Panc1 (cell line): Measurements from ENCODE around the gene CYB5R4. TPM values are rescaled to one million over a fixed set of nuclear protein-coding genes. Genes with fewer than 3 reads are reported as not detected.
"Not testable (repeated sequence)": the region's sequence is repeated elsewhere in the genome, so short reads cannot be mapped to it uniquely, and the experiment has no call there.

Experiments
- ATAC-seq: fragments of 200-7000 bp; cut with Tn5 transposase; 2 replicates; pipeline ENCODE4 v1.9.1; 2020; ENCODE audit warnings: mild to moderate bottlenecking, moderate library complexity
- BruUV-seq: library from RNA; stranded (reverse); fragments of 400-500 nt; replicated peaks from 2 replicates; lab custom pipeline; 2021; lab: Mats Ljungman, UMichigan
- CTCF ChIA-PET: fragments of 300-600 bp; sonication (Branson Sonifier 250); formaldehyde crosslinking; loops from one replicate; lab custom pipeline; 2022; ENCODE audit warnings: antibody characterized with exemption; lab: Charles Lee
- POLR2A ChIA-PET: fragments of 300-600 bp; sonication (Branson Sonifier 250); formaldehyde crosslinking; loops from one replicate; lab custom pipeline; 2022; ENCODE audit warnings: antibody characterized with exemption; lab: Charles Lee
- DNase-seq: peaks from one replicate; pipeline ENCODE4 v3.0.0-alpha.2; 2010; ENCODE audit warnings: low read depth, low spot score
- H3K27ac ChIP-seq: 2 replicates; pipeline ENCODE4 v1.5.1; 2011; ENCODE audit warnings: mild to moderate bottlenecking, low read length, inconsistent platforms
- H3K27me3 ChIP-seq: fragments of 200-500 bp; sonication (Bioruptor generic); 2 replicates; pipeline ENCODE4 v1.6.0; 2014; ENCODE audit warnings: low read length, inconsistent platforms; ENCODE audit not compliant: control insufficient read depth, insufficient read depth
- H3K36me3 ChIP-seq: fragments of 200-500 bp; sonication (Bioruptor generic); 2 replicates; pipeline ENCODE4 v1.5.1; 2014; ENCODE audit warnings: inconsistent platforms, mild to moderate bottlenecking, low read length, moderate library complexity; ENCODE audit not compliant: control insufficient read depth, insufficient read depth
- H3K4me1 ChIP-seq: 2 replicates; pipeline ENCODE4 v1.5.1; 2011; ENCODE audit warnings: inconsistent platforms, mild to moderate bottlenecking, low read length, moderate library complexity; ENCODE audit not compliant: control insufficient read depth, insufficient read depth
- H3K4me3 ChIP-seq, 2 experiments: 2 replicates each; pipeline ENCODE4 v1.5.1; 2011 to 2012; ENCODE audit warnings: low read depth in 2 of 2, low read length in 2 of 2, mild to moderate bottlenecking in 2 of 2, inconsistent platforms in 1 of 2, moderate library complexity in 1 of 2
- H3K9me3 ChIP-seq: fragments of 200-500 bp; sonication (Bioruptor generic); 2 replicates; pipeline ENCODE4 v1.5.1; 2014; ENCODE audit warnings: low read depth, mild to moderate bottlenecking, inconsistent platforms, low read length, moderate library complexity; ENCODE audit not compliant: control insufficient read depth, insufficient read depth
- POLR2AphosphoS5 ChIP-seq: IDR thresholded peaks from 2 replicates; pipeline ENCODE4 v1.6.1; 2012; ENCODE audit warnings: mild to moderate bottlenecking, low read depth, low read length, moderate library complexity
- SIN3A ChIP-seq: IDR thresholded peaks from 2 replicates; pipeline ENCODE4 v1.6.1; 2012; ENCODE audit warnings: low read depth, mild to moderate bottlenecking, low read length, moderate library complexity, borderline replicate concordance; ENCODE audit not compliant: insufficient read depth
- TCF7L2 ChIP-seq: IDR thresholded peaks from 2 replicates; pipeline ENCODE4 v1.6.1; 2011; ENCODE audit warnings: mild to moderate bottlenecking, low read depth, low read length, inconsistent platforms
- in situ Hi-C: cut with HindIII; loops from 2 replicates; pipeline ENCODE4 v1.10.0; 2016; ENCODE audit warnings: low sequenced_read_pairs, low pct_unique_long_range_greater_than_20kb
- intact Hi-C: fragments of 100-400 bp; cut with micrococcal nuclease; formaldehyde crosslinking; loops from one replicate; pipeline ENCODE4 v1.10.0; 2022; ENCODE audit not compliant: unreplicated experiment
- total RNA-seq: library from RNA; stranded (reverse); gene quantifications from one replicate; pipeline ENCODE4 v1.2.1, GENCODE V29; 2021; ENCODE audit not compliant: unreplicated experiment
- TF ChIP-seq, protein P1 (sequence below), 2 experiments: IDR thresholded peaks; 2 replicates each; pipeline ENCODE4 v1.6.1; 2011 to 2012; ENCODE audit warnings: low read depth in 2 of 2, control low read depth in 1 of 2, low read length in 1 of 2, mild to moderate bottlenecking in 1 of 2, moderate library complexity in 1 of 2; ENCODE audit not compliant: insufficient read depth in 1 of 2
- TF ChIP-seq, protein P2 (sequence below): fragments of 450-650 bp; IDR thresholded peaks from 2 replicates; pipeline ENCODE4 v1.5.1; 2017; ENCODE audit warnings: mild to moderate bottlenecking

The CYB5R4 gene
- total RNA-seq, 1 experiment from 2014 or later = 31.7 TPM

DNA sequence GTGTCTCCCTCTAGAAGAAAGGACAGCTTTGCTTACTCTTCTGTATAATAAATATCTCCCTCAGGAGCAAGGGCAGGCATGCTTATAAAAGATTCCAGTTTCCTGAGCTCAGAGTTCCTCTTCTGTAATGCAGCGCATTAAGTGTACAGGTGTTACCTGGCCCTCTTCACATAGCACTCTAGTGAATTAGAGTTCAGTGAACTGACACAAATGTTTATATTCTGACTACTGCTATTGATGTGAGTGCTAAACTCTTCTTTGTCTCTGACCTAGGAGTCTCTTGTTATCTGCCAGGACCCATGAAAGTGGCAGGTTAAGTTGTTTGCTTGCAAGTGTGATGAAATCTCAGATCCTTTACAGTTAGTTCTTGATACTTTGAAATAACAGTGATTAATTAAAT, 33.5 kb downstream of the CYB5R4 start:
- H3K27me3 ChIP-seq = no peaks in the 10 kb centered on the region
- TF ChIP-seq TCF7L2 (no peak), SIN3A (no peak), POLR2AphosphoS5 (no peak)
- TF ChIP-seq, protein P1, sequence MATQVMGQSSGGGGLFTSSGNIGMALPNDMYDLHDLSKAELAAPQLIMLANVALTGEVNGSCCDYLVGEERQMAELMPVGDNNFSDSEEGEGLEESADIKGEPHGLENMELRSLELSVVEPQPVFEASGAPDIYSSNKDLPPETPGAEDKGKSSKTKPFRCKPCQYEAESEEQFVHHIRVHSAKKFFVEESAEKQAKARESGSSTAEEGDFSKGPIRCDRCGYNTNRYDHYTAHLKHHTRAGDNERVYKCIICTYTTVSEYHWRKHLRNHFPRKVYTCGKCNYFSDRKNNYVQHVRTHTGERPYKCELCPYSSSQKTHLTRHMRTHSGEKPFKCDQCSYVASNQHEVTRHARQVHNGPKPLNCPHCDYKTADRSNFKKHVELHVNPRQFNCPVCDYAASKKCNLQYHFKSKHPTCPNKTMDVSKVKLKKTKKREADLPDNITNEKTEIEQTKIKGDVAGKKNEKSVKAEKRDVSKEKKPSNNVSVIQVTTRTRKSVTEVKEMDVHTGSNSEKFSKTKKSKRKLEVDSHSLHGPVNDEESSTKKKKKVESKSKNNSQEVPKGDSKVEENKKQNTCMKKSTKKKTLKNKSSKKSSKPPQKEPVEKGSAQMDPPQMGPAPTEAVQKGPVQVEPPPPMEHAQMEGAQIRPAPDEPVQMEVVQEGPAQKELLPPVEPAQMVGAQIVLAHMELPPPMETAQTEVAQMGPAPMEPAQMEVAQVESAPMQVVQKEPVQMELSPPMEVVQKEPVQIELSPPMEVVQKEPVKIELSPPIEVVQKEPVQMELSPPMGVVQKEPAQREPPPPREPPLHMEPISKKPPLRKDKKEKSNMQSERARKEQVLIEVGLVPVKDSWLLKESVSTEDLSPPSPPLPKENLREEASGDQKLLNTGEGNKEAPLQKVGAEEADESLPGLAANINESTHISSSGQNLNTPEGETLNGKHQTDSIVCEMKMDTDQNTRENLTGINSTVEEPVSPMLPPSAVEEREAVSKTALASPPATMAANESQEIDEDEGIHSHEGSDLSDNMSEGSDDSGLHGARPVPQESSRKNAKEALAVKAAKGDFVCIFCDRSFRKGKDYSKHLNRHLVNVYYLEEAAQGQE (IDR thresholded peaks at IDR 0.05; ENCODE audit: insufficient read depth in 1 of 2, low read depth in 2 of 2, low read length in 1 of 2) = no peak
- TF ChIP-seq, protein P2, sequence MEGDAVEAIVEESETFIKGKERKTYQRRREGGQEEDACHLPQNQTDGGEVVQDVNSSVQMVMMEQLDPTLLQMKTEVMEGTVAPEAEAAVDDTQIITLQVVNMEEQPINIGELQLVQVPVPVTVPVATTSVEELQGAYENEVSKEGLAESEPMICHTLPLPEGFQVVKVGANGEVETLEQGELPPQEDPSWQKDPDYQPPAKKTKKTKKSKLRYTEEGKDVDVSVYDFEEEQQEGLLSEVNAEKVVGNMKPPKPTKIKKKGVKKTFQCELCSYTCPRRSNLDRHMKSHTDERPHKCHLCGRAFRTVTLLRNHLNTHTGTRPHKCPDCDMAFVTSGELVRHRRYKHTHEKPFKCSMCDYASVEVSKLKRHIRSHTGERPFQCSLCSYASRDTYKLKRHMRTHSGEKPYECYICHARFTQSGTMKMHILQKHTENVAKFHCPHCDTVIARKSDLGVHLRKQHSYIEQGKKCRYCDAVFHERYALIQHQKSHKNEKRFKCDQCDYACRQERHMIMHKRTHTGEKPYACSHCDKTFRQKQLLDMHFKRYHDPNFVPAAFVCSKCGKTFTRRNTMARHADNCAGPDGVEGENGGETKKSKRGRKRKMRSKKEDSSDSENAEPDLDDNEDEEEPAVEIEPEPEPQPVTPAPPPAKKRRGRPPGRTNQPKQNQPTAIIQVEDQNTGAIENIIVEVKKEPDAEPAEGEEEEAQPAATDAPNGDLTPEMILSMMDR = no peak
- BruUV-seq = no TSS peak
- H3K36me3 ChIP-seq = no peaks in the 10 kb centered on the region
- no peak overlapping the region for H3K4me3 ChIP-seq
- ATAC-seq = no peak
- ChIA-PET POLR2A (no interaction called here), CTCF (no interaction called here)
- no peaks in the 10 kb centered on the region; the same call in 1 of the 2 replicates for H3K4me1 ChIP-seq
- DNase-seq = no peak
- intact Hi-C loops = no loop called here
- H3K9me3 ChIP-seq = no peaks in the 10 kb centered on the region
- no peak overlapping the region for H3K27ac ChIP-seq
- in situ Hi-C loops = no loop called here

DNA sequence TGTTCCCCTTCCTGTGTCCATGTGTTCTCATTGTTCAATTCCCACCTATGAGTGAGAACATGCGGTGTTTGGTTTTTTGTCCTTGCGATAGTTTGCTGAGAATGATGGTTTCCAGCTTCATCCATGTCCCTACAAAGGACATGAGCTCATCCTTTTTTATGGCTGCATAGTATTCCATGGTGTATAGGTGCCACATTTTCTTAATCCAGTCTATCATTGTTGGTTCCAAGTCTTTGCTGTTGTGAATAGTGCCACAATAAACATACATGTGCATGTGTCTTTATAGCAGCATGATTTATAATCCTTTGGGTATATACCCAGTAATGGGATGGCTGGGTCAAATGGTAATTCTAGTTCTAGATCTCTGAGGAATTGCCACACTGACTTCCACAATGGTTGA, 37.6 kb downstream of the CYB5R4 start:
- CTCF ChIA-PET = not testable (repeated sequence)

DNA sequence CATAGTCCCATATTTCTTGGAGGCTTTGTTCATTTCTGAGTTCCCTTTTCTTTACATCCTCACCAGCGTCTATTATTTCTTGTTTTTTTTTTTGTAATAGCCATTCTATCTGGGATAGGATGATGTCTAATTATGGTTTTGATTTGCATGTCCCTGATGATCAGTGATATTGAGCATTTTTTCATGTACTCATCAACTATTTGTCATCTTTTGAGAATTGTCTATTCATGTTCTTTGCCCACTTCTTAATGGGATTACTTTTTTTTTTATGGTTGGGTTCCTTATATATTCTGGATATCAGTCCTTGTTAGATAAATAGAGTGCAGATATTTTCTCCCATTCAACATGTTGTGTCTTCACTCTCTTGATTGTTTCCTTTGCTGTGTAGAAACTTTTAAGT, 42.1 kb downstream of the CYB5R4 start:
- in situ Hi-C loops (no loop called here), intact Hi-C loops (no loop called here)
- Histone ChIP-seq H3K9me3 (peaks cover 13% of the 10 kb centered on the region; the same call in 1 of the 2 replicates), H3K27me3 (no peaks in the 10 kb centered on the region), H3K27ac (no peak overlapping the region), H3K36me3 (no peaks in the 10 kb centered on the region), H3K4me3 (no peak overlapping the region), H3K4me1 (no peaks in the 10 kb centered on the region)
- ChIA-PET CTCF (no interaction called here), POLR2A (no interaction called here)
- DNase-seq = no peak
- no peak for ATAC-seq
- BruUV-seq = no TSS peak
- no peak for TF ChIP-seq POLR2AphosphoS5
- no peak for TF ChIP-seq TCF7L2
- TF ChIP-seq, protein P1 (IDR thresholded peaks at IDR 0.05; ENCODE audit: insufficient read depth in 1 of 2, low read depth in 2 of 2, low read length in 1 of 2) = no peak
- no peak for TF ChIP-seq SIN3A
- TF ChIP-seq, protein P2 = no peak

More for the DNA sequence above, 37.6 kb downstream of the CYB5R4 start:
- H3K4me1 ChIP-seq, H3K27me3 ChIP-seq, DNase-seq, ATAC-seq, BruUV-seq, H3K4me3 ChIP-seq, POLR2A ChIA-PET, H3K27ac ChIP-seq, in situ Hi-C loops, intact Hi-C loops, H3K36me3 ChIP-seq, H3K9me3 ChIP-seq: not testable (repeated sequence)
